ENCODE measurements around the gene DYNLT1. TPM values are rescaled to one million over a fixed set of nuclear protein-coding genes. Genes with fewer than 3 reads are reported as not detected.
"Not testable (repeated sequence)": the region's sequence is repeated elsewhere in the genome, so short reads cannot be mapped to it uniquely, and the experiment has no call there.

Gene DYNLT1
- total RNA-seq, 1 experiment from 2014 or later = 50.5 TPM

DNA sequence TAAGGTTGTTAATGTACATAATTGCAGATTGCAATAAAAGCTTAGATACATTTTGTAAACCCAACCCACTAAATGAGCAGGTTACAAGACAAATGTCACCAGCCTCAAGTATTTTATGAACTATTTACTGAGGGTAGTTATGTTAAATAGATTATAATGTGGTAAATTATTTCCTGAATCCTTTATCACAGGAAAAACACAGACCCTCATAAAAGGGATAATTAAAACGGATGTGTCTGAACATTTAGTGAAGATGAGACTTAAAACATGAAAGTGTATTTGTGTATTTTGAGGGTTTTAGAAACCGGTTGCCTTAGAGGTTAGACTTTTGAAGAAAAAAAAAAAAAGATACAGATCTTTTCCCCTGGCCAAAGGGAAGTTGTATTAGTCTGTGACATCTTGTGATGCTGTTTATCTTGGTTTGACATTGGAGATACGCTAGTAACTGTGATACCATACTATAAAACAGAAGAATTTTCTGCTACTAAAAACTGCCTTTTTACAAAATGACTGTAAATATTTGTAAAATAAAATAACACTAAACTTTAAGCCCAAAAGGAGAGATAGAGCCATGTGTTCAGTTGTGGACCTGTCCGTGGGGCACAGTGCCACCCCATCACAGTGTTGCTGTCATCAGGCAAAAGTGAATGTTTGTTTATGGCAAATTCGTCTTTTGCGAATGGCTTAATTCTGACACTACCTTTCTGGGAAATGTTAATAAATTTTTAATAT lies 9.7 kb downstream of the DYNLT1 start:
- Histone ChIP-seq H3F3A (ENCODE audit: low read length, unreplicated experiment) (no peaks in the 10 kb centered on the region), H3K27me3 (ENCODE audit: low read length) (no peaks in the 10 kb centered on the region), H3K9ac (ENCODE audit: low read length) (no peak overlapping the region), H3K27ac (ENCODE audit: low read length) (no peak overlapping the region), H3K9me2 (replicated peaks; ENCODE audit: low read length) (no peaks in the 10 kb centered on the region), H3K4me3 (ENCODE audit: low read length) (no peak overlapping the region), H2AFZ (ENCODE audit: low read length) (no peak overlapping the region), H3K36me3 (ENCODE audit: low read depth, low read length) (peaks cover 27% of the 10 kb centered on the region), H3K4me1 (ENCODE audit: insufficient read depth, low read length) (peaks cover 10% of the 10 kb centered on the region; the same call in 1 of the 2 replicates), H3K4me2 (ENCODE audit: low read length) (no peak overlapping the region), H3K9me3 (ENCODE audit: low read length) (no peaks in the 10 kb centered on the region), H3K79me2 (ENCODE audit: low read length) (peaks cover 16% of the 10 kb centered on the region), H4K20me1 (ENCODE audit: low read length) (no peaks in the 10 kb centered on the region)
- DNase-seq (no peak), ATAC-seq (no peak)
- TF ChIP-seq, protein P1, sequence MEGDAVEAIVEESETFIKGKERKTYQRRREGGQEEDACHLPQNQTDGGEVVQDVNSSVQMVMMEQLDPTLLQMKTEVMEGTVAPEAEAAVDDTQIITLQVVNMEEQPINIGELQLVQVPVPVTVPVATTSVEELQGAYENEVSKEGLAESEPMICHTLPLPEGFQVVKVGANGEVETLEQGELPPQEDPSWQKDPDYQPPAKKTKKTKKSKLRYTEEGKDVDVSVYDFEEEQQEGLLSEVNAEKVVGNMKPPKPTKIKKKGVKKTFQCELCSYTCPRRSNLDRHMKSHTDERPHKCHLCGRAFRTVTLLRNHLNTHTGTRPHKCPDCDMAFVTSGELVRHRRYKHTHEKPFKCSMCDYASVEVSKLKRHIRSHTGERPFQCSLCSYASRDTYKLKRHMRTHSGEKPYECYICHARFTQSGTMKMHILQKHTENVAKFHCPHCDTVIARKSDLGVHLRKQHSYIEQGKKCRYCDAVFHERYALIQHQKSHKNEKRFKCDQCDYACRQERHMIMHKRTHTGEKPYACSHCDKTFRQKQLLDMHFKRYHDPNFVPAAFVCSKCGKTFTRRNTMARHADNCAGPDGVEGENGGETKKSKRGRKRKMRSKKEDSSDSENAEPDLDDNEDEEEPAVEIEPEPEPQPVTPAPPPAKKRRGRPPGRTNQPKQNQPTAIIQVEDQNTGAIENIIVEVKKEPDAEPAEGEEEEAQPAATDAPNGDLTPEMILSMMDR (conservative IDR thresholded peaks at IDR 0.05; ENCODE audit: low read depth, low read length) = no peak
- TF ChIP-seq EZH2 (IDR thresholded peaks at IDR 0.05; ENCODE audit: low read length, unreplicated experiment) (no peak), EZH2phosphoT487 (IDR thresholded peaks at IDR 0.05; ENCODE audit: borderline replicate concordance, low read length) (no peak)
- no TSS peak for BruUV-seq (replicated peaks)
- ChIA-PET CTCF (no interaction called here), POLR2A (ENCODE audit: unreplicated experiment) (no interaction called here)
- intact Hi-C loops (cut with micrococcal nuclease) = no loop called here

DNA sequence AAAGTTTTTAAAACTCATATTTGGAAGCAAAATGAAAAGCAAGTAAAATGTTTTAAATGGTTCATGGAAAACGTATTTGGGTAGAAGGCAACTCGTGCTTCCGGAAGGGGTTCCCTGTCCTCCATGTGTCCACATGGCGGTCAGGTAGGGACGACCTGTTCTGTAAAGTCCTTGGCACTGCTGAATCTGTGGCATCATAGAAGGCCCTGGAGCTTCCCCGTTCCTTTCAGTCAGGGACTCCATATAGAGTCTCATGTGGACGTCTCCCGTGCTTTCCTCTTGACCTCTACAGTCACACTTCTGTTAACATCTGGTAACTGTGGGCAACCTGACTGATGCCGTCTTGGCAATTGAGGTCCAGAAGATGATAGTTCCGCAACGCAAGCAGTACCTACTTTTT lies 11.4 kb downstream of the DYNLT1 start:
- ChIA-PET CTCF (no interaction called here), POLR2A (ENCODE audit: unreplicated experiment) (no interaction called here)
- no peaks in the 10 kb centered on the region for H3F3A ChIP-seq (ENCODE audit: low read length, unreplicated experiment)
- no peak overlapping the region for H3K9ac ChIP-seq (ENCODE audit: low read length)
- no peak for TF ChIP-seq EZH2 (IDR thresholded peaks at IDR 0.05; ENCODE audit: low read length, unreplicated experiment)
- peaks cover 27% of the 10 kb centered on the region for H3K36me3 ChIP-seq (ENCODE audit: low read depth, low read length)
- H3K9me2 ChIP-seq (replicated peaks; ENCODE audit: low read length) = no peaks in the 10 kb centered on the region
- intact Hi-C loops (cut with micrococcal nuclease) = no loop called here
- no TSS peak for BruUV-seq (replicated peaks)
- H3K9me3 ChIP-seq (ENCODE audit: low read length) = no peaks in the 10 kb centered on the region
- H4K20me1 ChIP-seq (ENCODE audit: low read length) = no peaks in the 10 kb centered on the region
- no peak for ATAC-seq
- H3K27ac ChIP-seq (ENCODE audit: low read length) = no peak overlapping the region
- no peak overlapping the region for H3K4me3 ChIP-seq (ENCODE audit: low read length)
- H3K4me1 ChIP-seq (ENCODE audit: insufficient read depth, low read length) = peaks cover 10% of the 10 kb centered on the region; the same call in 1 of the 2 replicates
- H3K4me2 ChIP-seq (ENCODE audit: low read length) = no peak overlapping the region
- H2AFZ ChIP-seq (ENCODE audit: low read length) = no peak overlapping the region
- DNase-seq = no peak
- no peaks in the 10 kb centered on the region for H3K79me2 ChIP-seq (ENCODE audit: low read length)
- H3K27me3 ChIP-seq (ENCODE audit: low read length) = no peaks in the 10 kb centered on the region

DNA sequence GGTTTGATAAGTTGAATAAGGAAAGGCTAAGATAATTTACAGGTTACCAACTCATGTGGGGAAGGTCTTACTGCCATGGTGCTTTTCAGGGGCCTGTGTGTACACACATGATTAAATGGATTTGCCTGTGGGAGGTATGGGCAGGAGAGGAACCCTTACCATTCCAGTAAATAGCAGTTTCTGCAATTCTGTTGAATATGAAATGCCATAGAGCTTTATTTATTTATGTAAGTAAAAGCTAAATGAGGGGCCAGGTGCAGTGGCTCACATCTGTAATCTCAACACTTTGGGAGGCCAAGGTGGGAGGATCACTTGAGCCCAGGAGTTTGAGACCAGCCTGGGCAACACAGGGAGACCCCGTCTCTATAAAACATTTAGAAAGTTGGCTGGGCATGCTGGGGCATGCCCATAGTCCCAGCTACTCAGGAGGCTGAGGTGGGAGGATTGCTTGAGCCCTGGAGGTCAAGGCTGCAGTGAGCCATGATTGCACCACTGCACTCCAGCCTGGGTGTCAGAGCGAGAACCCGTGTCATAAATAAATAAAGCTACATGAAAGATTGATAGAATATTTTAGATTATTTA lies 11.9 kb downstream of the DYNLT1 start:
- POLR2A ChIA-PET (ENCODE audit: unreplicated experiment); H3K4me1 ChIP-seq (ENCODE audit: insufficient read depth, low read length); H3K9me3 ChIP-seq (ENCODE audit: low read length); BruUV-seq (replicated peaks); H3K27ac ChIP-seq (ENCODE audit: low read length); DNase-seq; H3K4me2 ChIP-seq (ENCODE audit: low read length); ATAC-seq; intact Hi-C loops (cut with micrococcal nuclease); CTCF ChIA-PET; H2AFZ ChIP-seq (ENCODE audit: low read length); H3K79me2 ChIP-seq (ENCODE audit: low read length); H3K9ac ChIP-seq (ENCODE audit: low read length); H3K9me2 ChIP-seq (replicated peaks; ENCODE audit: low read length); H3K4me3 ChIP-seq (ENCODE audit: low read length); H3F3A ChIP-seq (ENCODE audit: low read length, unreplicated experiment); H3K27me3 ChIP-seq (ENCODE audit: low read length); H4K20me1 ChIP-seq (ENCODE audit: low read length): not testable (repeated sequence)
- peaks cover 26% of the 10 kb centered on the region for H3K36me3 ChIP-seq (ENCODE audit: low read depth, low read length)

Data from PC-3 (cell line).